ENCODE measurements around the gene ADRM1. TPM values are rescaled to one million over a fixed set of nuclear protein-coding genes. Genes with fewer than 3 reads are reported as not detected.

ADRM1 gene
- 100 to 1,000 TPM in 1 of 2 experiments, 10 to 100 TPM in 1; 92.8 to 103 TPM for total RNA-seq

GRCh38 chr20:62302341-62303061 is at the start of gene ADRM1:
ADRM1 (plus strand) TSS chr20:62302997; CDS start chr20:62303569, 572 bp downstream.
- H3K9me3 Mint-ChIP-seq (ENCODE audit: low read depth) = no peaks in the 10 kb centered on the region
- intact Hi-C loops (cut with DNase I, micrococcal nuclease) = loop anchor here (1.0 to 10.0 kb wide), 24 partner anchors 64 to 970 kb away; partner anchors contain the start of genes OSBPL2 (in 2 of the 2), SLCO4A1 (in 2 of the 2), ARFGAP1 (in 1 of the 2) and CABLES2 (in 1 of the 2)
- ATAC-seq = peak; percentile 83
- H3K36me3 Mint-ChIP-seq (ENCODE audit: low read depth) = peaks cover 30% of the 10 kb centered on the region
- no peaks in the 10 kb centered on the region for H3K27me3 Mint-ChIP-seq
- H3K4me3 Mint-ChIP-seq = peak within 1 kb of the TSS; percentile 91
- ChIA-PET POLR2A (interaction anchor here (1.0 kb wide), 1 partner anchor 236 kb away, joined by 3 read pairs; no protein-coding TSS in a partner anchor), CTCF (interaction anchor here (0.6 to 2.8 kb wide), 6 partner anchors 11 to 108 kb away, joined by 3 to 10 read pairs (median 3); partner anchors contain the start of gene RPS21)
- peaks cover 22% of the 10 kb centered on the region for H3K4me1 Mint-ChIP-seq
- DNase-seq = peak; percentile 98
- peak within 1 kb of the TSS; percentile 99 for H3K27ac Mint-ChIP-seq

GRCh38 chr20:62253398-62253797 is 49.4 kb upstream of the ADRM1 start:
- ChIA-PET CTCF (no interaction called here), POLR2A (no interaction called here)
- no peak for DNase-seq
- peaks cover 12% of the 10 kb centered on the region for H3K4me1 Mint-ChIP-seq
- intact Hi-C loops (cut with DNase I, micrococcal nuclease) = no loop called here
- H3K27ac Mint-ChIP-seq = no peak overlapping the region
- peaks cover 4% of the 10 kb centered on the region for H3K36me3 Mint-ChIP-seq (ENCODE audit: low read depth)
- H3K9me3 Mint-ChIP-seq (ENCODE audit: low read depth) = no peaks in the 10 kb centered on the region
- peak; percentile 60 for ATAC-seq
- no peaks in the 10 kb centered on the region for H3K27me3 Mint-ChIP-seq
- no peak overlapping the region for H3K4me3 Mint-ChIP-seq

GRCh38 chr20:62254021-62254724 is 48.6 kb upstream of the ADRM1 start:
- peaks cover 4% of the 10 kb centered on the region for H3K36me3 Mint-ChIP-seq (ENCODE audit: low read depth)
- H3K4me3 Mint-ChIP-seq = no peak overlapping the region
- ATAC-seq = no peak
- no peak overlapping the region for H3K27ac Mint-ChIP-seq
- no peaks in the 10 kb centered on the region for H3K27me3 Mint-ChIP-seq
- H3K4me1 Mint-ChIP-seq = peaks cover 12% of the 10 kb centered on the region
- no peak for DNase-seq
- ChIA-PET POLR2A (no interaction called here), CTCF (interaction anchor here (0.6 to 0.9 kb wide), 2 partner anchors 29 to 255 kb away, joined by 3 read pairs; no protein-coding TSS in a partner anchor)
- intact Hi-C loops (cut with DNase I, micrococcal nuclease) = no loop called here
- H3K9me3 Mint-ChIP-seq (ENCODE audit: low read depth) = no peaks in the 10 kb centered on the region

- Mint-ChIP-seq H3K27me3 (no peaks in the 10 kb centered on the region), H3K4me1 (peaks cover 7% of the 10 kb centered on the region), H3K4me3 (no peak overlapping the region), H3K27ac (no peak overlapping the region), H3K36me3 (ENCODE audit: low read depth) (peaks cover 9% of the 10 kb centered on the region), H3K9me3 (ENCODE audit: low read depth) (no peaks in the 10 kb centered on the region)
- ATAC-seq (no peak), DNase-seq (no peak)
- POLR2A ChIA-PET = no interaction called here
- intact Hi-C loops (cut with DNase I, micrococcal nuclease) = no loop called here
- CTCF ChIA-PET = no interaction called here
Measured at GRCh38 chr20:62255976-62256375, 46.8 kb upstream of the ADRM1 start.

- peaks cover 3% of the 10 kb centered on the region for H3K4me1 Mint-ChIP-seq
- H3K27ac Mint-ChIP-seq = no peak overlapping the region
- no peaks in the 10 kb centered on the region for H3K9me3 Mint-ChIP-seq (ENCODE audit: low read depth)
- no peak for ATAC-seq
- peaks cover 8% of the 10 kb centered on the region for H3K36me3 Mint-ChIP-seq (ENCODE audit: low read depth)
- ChIA-PET POLR2A (no interaction called here), CTCF (interaction anchor here (1.2 kb wide), 1 partner anchor 13 kb away, joined by 4 read pairs; no protein-coding TSS in a partner anchor)
- H3K4me3 Mint-ChIP-seq = no peak overlapping the region
- no peaks in the 10 kb centered on the region for H3K27me3 Mint-ChIP-seq
- DNase-seq = no peak
- intact Hi-C loops (cut with DNase I, micrococcal nuclease) = no loop called here
Measured at GRCh38 chr20:62258499-62259293, 44.1 kb upstream of the ADRM1 start.

GRCh38 chr20:62259294-62259565 is 43.6 kb upstream of the ADRM1 start:
- intact Hi-C loops (cut with DNase I, micrococcal nuclease) = no loop called here
- Mint-ChIP-seq H3K9me3 (ENCODE audit: low read depth) (no peaks in the 10 kb centered on the region), H3K27ac (no peak overlapping the region), H3K4me1 (no peaks in the 10 kb centered on the region), H3K4me3 (no peak overlapping the region), H3K36me3 (ENCODE audit: low read depth) (peaks cover 8% of the 10 kb centered on the region), H3K27me3 (no peaks in the 10 kb centered on the region)
- POLR2A ChIA-PET = no interaction called here
- CTCF ChIA-PET = no interaction called here
- DNase-seq (no peak), ATAC-seq (no peak)

GRCh38 chr20:62262064-62262463 is 40.7 kb upstream of the ADRM1 start:
- intact Hi-C loops (cut with DNase I, micrococcal nuclease) = no loop called here
- no peak overlapping the region for H3K27ac Mint-ChIP-seq
- H3K27me3 Mint-ChIP-seq = no peaks in the 10 kb centered on the region
- CTCF ChIA-PET = interaction anchor here (0.5 kb wide), 1 partner anchor 77 kb away, joined by 3 read pairs; no protein-coding TSS in a partner anchor
- DNase-seq (no peak), ATAC-seq (no peak)
- POLR2A ChIA-PET = no interaction called here
- no peaks in the 10 kb centered on the region for H3K4me1 Mint-ChIP-seq
- peaks cover 19% of the 10 kb centered on the region for H3K36me3 Mint-ChIP-seq (ENCODE audit: low read depth)
- no peak overlapping the region for H3K4me3 Mint-ChIP-seq
- H3K9me3 Mint-ChIP-seq (ENCODE audit: low read depth) = no peaks in the 10 kb centered on the region

- CTCF ChIA-PET = no interaction called here
- Mint-ChIP-seq H3K4me1 (no peaks in the 10 kb centered on the region), H3K4me3 (no peak overlapping the region), H3K36me3 (ENCODE audit: low read depth) (peaks cover 22% of the 10 kb centered on the region), H3K27ac (no peak overlapping the region), H3K9me3 (ENCODE audit: low read depth) (no peaks in the 10 kb centered on the region), H3K27me3 (no peaks in the 10 kb centered on the region)
- POLR2A ChIA-PET = no interaction called here
- intact Hi-C loops (cut with DNase I, micrococcal nuclease) = no loop called here
- DNase-seq = no peak
- ATAC-seq = no peak
Measured at GRCh38 chr20:62263396-62263795, 39.4 kb upstream of the ADRM1 start.

GRCh38 chr20:62265365-62265764 is 37.4 kb upstream of the ADRM1 start:
- H3K27ac Mint-ChIP-seq = no peak overlapping the region
- POLR2A ChIA-PET = no interaction called here
- intact Hi-C loops (cut with DNase I, micrococcal nuclease) = no loop called here

GRCh38 chr20:62266340-62266739 is 36.5 kb upstream of the ADRM1 start:
- DNase-seq = peak; percentile 27

More at GRCh38 chr20:62265365-62265764, 37.4 kb upstream of the ADRM1 start:
- Mint-ChIP-seq H3K9me3 (ENCODE audit: low read depth) (no peaks in the 10 kb centered on the region), H3K36me3 (ENCODE audit: low read depth) (peaks cover 18% of the 10 kb centered on the region), H3K4me1 (no peaks in the 10 kb centered on the region), H3K27me3 (no peaks in the 10 kb centered on the region), H3K4me3 (no peak overlapping the region)
- ATAC-seq (no peak), DNase-seq (no peak)
- CTCF ChIA-PET = interaction anchor here (0.7 kb wide), 1 partner anchor 371 kb away, joined by 4 read pairs; no protein-coding TSS in a partner anchor

GRCh38 chr20:62266851-62267250 is 35.9 kb upstream of the ADRM1 start:
- Mint-ChIP-seq H3K4me1 (no peaks in the 10 kb centered on the region), H3K4me3 (no peak overlapping the region), H3K9me3 (ENCODE audit: low read depth) (no peaks in the 10 kb centered on the region), H3K27ac (no peak overlapping the region), H3K36me3 (ENCODE audit: low read depth) (peaks cover 16% of the 10 kb centered on the region), H3K27me3 (no peaks in the 10 kb centered on the region)
- CTCF ChIA-PET = interaction anchor here (1.3 kb wide), 1 partner anchor 11 kb away, joined by 3 read pairs; no protein-coding TSS in a partner anchor
- ATAC-seq = no peak
- intact Hi-C loops (cut with DNase I, micrococcal nuclease) = no loop called here
- POLR2A ChIA-PET = no interaction called here
- DNase-seq = no peak

More at GRCh38 chr20:62266340-62266739, 36.5 kb upstream of the ADRM1 start:
- no peak for ATAC-seq
- Mint-ChIP-seq H3K36me3 (ENCODE audit: low read depth) (peaks cover 18% of the 10 kb centered on the region), H3K4me3 (no peak overlapping the region), H3K27ac (no peak overlapping the region), H3K4me1 (no peaks in the 10 kb centered on the region), H3K27me3 (no peaks in the 10 kb centered on the region), H3K9me3 (ENCODE audit: low read depth) (no peaks in the 10 kb centered on the region)
- ChIA-PET CTCF (interaction anchor here (0.6 kb wide), 1 partner anchor 10 kb away, joined by 4 read pairs; no protein-coding TSS in a partner anchor), POLR2A (no interaction called here)
- intact Hi-C loops (cut with DNase I, micrococcal nuclease) = no loop called here
